Cerebellar cortex (tissue), 1 donor: ENCODE results near the gene MFSD12.

Experiments
- DNase-seq: peaks from one replicate; pipeline ENCODE4 v3.0.0-alpha.2; 2015; ENCODE audit warnings: low spot score

The MFSD12 gene

GRCh38 chr19:3506384-3507340 is 50.7 kb downstream of the MFSD12 start:
- no peak for DNase-seq

DNA sequence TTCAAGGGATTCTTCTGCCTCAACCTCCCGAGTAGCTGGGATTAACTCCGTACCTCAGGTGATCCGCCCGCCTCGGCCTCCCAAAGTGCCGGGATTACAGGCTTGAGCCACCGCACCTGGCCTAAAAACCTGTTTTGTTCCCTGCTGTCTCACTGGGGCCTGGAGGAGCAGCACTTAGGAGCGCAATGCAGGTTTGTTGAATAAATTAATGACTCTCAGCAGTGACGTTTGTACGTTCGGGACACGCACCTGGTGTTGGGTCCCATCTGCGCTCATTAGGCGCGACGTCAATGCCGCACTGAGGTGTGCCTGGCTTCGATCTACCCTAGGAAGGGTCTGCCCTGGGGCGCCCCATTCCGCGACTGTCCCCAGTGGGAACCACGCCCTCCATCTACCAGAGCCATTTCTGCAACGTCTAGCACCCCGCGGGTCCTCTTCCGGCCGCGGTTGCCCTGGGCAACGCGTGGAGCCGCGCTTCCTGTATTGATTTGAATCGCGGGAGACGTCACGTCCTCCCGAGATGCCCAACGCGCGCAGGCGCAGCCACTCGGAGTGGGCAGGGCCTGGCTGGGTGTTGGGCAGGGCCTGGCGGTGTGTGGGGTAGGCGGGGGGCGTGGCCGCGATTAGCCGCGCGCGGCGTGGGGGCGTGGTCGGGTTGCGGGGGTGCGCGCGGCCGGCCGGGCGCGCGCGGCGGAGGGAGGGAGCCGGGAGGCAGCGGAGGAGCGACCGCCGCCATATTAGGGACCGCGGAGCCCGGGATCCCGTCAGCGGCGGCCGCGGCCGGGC is 51.6 kb downstream of the MFSD12 start, which contains the start of gene FZR1:
Gene FZR1, plus strand, starts transcription at position 714 of the 786 bp plus-strand sequence. CDS start 16,679 bp downstream, outside the sequence.
- peak; percentile 98 for DNase-seq

- no peak for DNase-seq
These were observed 52.7 kb downstream of the MFSD12 start for GRCh38 chr19:3504735-3505134.

- no peak for DNase-seq
These were observed 54.3 kb downstream of the MFSD12 start for GRCh38 chr19:3503036-3503572.

DNA sequence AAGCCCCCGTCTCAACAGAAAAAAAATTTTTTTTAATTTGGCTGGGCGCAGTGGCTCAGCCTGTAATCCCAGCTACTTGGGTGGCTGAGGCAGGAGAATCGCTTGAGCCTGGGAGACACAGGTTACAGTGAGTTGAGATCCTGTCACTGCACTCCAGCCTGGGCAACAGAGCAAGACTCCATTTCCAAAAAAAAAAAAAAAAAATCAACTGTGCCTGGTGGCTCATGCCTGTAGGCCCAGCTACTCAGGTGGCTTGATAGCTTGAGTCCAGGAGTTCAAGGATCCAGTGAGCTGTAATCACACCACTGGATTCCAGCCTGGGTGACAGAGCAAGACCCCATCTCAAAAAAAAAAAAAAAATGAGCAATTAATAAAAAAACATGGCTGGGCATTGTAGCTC is 55.6 kb downstream of the MFSD12 start:
- DNase-seq, result no peak

GRCh38 chr19:3500429-3501101 is 56.8 kb downstream of the MFSD12 start, which contains the start of gene DOHH:
Gene DOHH (minus strand): TSS chr19:3500674. CDS start chr19:3496814, 3,860 bp downstream.
- peak; percentile 98 for DNase-seq

GRCh38 chr19:3499738-3500428 is 57.5 kb downstream of the MFSD12 start:
- no peak for DNase-seq

DNA sequence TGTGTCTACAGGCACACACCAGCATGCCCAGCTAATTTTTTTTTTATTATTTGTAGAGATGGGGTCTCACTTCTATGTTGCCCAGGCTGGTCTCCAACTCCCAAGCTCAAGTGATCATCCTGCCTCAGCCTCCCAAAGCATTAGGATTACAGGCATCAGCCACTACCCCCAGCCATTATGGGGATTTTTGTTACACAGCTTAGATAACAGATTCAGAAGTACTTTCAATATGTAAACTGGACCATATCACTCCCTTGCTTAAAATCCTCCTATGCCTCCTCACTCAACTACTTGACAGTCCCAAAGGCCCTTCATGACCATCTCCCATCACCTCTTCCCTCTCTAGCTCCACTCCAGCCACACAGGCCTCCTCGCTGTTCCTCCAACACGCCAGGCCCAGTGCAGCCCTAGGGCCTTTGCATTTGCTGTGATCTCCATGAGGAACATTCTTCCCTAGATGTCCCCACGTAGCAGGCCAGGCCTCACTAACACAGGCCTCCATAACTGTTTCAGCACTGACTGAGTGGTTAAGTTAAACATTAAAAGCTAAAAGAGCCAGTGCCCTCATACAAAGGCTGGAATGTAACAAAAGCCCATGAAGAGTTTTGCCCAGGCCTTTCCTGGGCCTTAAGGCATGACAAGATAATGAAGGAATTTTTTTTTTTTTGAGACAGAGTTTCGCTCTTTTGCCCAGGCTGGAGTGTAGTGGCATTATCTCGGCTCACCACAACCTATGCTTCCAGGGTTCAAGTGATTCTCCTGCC is 59.4 kb downstream of the MFSD12 start:
- DNase-seq, result no peak

GRCh38 chr19:3496392-3497273 is 60.8 kb downstream of the MFSD12 start:
- no peak for DNase-seq

GRCh38 chr19:3494559-3494958 is 62.8 kb downstream of the MFSD12 start:
- DNase-seq, result no peak
